ENCODE data around the gene RFX2.

The RFX2 gene

DNA sequence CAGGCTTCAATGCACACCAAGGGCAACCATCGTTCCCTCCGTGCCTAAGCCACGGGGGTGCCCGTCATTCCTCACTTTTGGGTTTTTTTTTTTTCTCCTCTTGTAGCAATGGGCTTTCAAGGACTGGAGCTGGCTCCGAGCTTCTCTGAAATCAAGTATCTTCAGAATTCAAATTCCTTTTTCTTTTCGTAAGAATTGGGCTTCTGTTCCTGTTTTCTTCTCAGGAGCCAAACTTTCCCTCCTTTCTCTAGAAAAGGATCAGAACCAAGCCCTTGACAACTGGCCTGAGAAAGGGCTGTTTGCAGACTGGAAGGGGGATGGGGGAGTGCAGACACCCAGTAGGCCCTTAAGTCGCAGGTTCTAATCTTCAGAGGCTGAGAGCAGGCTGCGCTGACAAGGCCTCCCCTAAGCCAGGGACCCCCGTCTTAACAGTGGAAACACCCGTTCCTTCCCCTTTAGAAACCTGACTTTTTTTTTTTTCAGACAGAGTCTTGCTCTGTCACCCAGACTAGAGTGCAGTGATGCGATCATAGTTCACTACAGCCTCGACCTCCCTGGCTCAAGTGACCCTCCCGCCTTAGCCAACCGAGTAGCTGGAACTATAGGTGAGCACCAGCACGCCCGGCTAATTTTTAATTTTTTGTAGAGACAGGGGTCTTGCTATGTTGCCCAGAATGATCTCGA is 51.6 kb downstream of the RFX2 start:
- DNase-seq = no peak

DNA sequence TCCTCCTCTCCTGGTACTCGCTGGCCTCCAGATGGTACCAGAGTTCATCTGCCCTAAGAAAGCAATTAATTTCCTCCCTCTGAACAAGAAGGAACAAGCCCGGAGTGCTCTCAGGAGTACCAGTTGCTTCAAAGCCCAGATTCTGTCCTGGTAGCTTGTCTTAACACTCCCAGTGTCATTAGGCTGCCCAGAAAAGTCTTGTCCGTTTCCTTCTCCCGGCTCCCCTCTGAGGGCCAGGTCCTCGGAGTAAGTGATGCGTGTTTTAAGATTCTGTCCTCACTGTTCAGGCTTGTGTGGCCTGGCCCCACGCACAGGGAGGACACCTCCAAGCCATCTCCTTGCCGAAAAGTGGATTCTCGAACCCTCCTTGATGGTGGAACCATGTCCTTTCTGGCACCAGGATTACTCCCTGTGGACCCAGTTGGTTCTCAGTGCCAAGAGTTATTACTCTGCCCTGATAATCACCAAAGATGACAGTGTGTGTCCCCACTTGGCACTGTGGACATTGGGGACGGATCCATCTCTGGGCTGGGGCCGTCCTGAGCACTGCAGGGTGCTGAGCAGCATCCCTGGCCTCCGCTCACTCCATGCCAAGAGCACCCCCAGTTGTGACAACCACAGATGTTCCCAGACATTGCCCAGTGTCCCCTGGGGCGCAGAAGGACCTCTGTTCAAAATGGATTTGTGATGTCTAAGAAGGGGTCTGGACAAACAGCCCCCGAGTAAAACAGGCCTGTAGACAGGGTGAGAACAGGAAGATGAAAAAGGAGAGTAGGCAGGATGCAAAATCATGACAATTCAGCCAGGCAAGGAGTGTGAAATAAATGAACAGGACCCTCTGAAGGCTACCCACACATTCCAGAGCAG is 52.4 kb downstream of the RFX2 start:
- no peak for DNase-seq

DNA sequence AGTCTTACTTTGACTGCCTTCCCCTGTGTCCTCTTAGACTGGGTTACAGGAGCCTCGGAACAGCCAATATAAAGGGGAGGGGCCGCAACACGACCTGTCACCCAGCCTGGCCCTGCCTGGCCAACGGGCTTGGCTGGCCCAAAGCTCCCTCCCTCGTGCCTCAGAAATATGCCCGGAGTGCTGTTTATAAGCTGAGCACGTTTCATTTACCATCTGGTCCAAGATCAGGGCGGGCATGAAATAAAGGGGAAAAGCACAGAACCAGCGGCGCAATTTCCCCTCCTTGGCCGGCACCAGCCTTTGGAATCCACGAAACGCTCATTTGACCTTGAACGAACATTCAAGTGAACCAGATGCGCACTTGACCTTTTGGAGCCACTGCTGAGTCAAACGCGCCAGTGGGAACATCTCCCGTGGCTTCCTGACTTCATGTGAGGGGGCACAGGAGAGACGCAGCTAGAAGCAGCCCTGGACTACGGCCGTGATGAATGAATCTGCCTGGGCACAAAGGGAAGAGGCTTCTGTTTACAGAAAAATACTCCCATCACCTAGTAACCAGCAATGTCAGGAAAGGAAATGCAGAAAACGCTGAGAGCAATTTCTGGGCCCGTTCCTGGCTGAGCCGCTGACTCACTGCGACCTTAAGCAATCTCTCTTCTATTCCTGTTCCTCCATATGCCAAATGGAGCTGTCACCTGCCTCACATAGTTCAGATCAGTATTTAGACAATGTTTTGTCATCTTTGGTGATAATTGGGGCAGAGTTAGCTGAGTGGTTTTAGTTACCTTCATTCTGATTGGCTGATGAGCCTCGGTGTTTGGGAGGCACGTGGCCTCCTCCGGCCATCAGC is 53.3 kb downstream of the RFX2 start:
- DNase-seq = peak; percentile 91

DNA sequence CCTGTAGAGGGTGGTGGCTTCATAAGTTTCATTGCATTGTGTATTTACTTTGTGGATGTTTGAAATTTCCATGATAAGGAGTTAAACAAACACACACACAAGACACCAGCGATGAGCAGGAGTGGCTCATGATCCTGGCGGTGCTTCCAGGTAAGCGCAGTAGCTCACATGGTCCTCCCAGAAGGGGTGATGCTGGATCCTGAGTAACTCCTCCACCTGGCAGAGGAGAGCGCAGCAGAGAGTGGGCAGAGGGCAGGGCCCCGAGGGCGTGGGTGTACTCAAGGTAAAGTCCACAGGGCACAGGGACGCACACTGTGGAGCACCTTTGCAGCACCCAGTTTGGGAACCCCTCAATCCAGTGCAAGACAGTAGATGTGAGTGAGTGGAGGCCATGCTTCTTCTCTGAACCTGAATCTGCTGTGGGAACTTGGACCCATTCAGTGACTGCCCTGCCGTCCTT is 54.0 kb downstream of the RFX2 start:
- no peak for DNase-seq

DNA sequence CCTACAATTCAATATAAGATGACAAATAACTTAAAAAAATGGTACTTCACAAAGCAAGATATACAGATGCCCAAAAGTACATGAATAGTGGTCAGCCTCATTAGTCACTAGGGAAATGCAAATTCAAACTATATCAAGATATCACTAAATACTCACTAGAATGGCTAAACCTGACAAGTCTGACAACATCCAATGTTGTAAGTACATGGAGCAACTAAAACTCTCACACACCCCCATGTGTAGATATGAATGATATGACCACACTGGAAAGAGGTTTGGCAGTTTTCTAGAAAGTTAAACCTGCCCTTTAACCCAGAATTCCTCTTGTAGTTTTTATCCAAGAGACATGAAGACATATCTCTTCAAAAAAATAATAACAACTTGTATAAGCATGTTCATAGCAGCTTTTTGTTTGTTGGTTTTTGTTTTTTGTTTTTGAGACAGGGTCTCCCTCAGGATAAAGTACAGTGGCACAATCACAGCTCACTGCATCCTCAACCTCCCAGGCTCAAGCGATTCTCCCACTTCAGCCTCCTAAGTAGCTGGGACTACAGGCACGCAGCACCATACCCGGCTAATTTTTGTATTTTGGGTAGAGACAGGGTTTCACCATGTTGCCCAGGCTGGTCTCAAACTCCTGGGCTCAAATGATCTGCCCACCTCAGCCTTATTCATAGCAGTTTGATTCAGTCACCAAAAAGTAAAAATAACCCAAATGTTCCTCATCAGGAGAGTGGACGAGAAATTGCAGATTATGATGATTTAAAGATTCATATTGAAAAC is 55.1 kb downstream of the RFX2 start:
- no peak for DNase-seq

DNA sequence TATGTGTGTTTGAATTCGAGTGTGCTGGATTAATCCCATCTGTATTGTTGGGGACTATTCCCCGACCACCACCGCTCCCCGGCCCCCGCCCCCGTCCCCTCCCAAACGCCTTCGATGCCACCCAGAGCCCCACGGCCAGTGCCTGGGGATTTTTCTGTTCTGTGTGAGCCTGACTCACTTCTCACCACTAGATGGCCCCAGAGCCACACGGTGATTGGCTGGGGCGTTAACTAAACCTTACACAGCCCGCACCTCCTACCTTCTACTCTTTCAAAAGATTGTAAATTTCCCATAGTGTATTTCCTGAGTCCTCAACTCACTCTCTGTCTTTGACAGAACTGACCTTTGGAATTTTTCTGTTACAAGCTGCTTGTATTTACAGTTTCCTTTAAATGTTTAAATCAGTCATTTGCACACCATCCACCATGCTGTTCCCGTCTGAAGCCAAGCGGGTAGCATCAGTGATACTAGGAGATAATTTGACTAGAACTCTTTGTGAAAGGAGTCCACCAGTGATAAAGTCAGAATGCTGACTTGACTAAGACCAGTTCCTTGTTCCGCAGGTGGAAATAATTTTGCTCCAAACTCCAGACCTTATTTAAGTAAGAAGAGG is 61.4 kb downstream of the RFX2 start:
- DNase-seq = peak; percentile 48

DNA sequence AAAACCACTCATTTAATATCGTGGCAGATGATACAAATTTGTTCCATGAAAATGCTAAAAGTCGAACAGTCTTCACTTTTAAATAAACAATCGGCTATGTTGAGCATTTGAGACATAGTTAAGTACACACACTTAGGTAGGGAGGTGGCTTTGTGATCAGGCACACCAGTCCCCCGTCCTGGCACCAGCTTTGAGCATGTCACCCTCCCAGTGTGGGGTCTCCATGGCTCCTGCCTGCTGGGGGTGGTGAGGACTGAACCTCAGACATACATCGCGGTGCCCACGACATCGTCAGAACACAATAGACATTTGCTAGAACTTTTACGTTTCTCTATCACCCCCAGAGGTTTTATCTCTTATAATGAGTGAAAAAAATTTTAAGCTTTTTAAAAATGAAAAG is 62.0 kb downstream of the RFX2 start:
- no peak for DNase-seq

DNA sequence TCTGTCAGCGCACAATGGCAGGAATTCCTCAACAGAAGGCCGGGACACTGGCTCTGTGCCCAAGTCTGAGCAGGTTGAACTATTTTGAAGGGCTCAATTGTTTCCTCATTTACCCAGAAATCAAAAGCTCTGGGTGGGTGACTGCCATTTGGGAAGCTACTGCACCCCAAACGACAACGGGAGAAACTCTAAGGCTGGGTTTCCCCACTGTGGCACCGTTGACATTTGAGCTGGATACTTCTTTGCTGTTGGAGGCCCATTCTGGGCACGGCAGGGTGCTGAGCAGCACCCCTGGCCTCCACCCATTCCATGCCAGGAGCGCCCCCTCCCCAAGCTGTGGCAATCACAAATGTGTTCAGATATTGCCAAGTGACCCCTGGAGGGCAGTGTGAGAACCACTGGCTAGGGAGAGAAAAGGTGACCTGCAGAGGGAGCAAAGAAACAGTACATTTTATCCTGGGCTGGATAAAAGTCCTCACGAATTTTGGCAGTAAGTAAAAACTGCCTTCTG is 62.5 kb downstream of the RFX2 start:
- DNase-seq = no peak

DNA sequence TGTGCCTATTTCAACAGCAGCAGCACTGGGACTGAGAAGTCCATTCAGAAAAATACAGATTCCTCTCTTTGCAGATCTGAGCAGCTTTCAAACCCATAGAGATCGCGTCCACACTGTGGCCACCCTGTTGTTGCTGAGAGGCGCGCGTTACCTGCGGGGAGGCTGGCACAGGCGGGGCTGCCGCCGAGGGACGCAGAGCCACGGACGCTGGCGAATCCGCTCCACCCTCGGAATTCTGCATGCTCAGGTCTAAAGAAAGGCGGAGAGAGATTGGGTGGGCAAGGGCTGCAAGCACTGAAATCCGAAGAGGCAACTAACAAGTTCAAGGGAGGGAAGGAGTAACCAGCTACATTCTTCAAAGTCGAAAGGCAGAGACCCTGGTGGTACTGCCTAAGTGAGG is 63.0 kb downstream of the RFX2 start:
- DNase-seq = no peak

DNA sequence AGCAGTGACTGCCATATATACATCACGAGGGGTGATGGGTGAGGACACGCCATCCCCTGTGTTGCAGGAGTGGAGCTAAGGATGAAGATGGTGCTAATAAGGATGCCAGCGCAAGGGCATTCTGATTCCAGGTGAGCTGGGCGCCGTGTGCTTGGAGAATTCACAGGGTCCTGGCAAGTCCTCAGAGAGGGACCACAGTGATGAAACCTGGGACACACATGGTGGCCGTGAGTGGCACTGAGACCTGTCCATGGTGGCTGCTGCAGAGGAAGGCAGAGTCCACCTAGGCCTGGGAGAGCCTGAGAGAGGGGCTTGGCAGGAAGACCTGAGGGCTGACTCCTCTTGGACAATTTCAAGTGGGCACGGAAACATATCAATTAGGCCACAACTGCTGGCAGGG is 65.2 kb downstream of the RFX2 start:
- no peak for DNase-seq

DNA sequence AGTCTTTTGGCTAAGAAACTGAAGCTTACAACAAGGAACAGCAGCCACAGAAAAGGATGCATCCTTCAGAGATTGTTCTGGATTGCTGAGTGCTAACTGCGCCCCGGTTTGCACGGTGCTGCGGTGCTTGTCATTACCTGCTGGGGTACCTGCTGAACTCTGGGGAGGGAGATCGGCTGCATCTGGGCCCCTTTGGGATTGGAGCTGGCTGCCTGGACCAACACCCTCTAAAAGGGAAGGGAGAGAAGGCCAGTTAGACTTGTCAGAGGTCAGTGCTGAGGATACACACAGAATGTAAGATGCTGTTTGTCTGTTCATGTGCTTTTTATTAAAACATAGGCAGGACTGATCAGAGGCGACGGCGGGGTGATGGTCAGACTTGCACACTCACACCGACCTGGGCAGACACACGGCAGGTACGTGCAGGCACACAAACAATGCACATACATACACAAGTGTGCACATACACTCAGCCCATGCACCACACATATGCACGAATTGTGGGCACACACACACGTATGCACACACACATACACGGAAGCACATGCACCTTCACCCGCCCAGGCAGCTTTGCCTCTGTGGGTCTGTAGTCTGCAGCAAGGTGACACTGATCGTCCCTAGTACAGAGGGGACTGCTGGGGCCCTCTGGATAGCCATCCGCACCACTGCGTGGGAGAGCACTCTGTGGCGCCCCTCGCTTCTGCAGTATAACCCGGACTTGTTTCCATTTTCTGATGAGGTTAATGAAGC is 66.1 kb downstream of the RFX2 start:
- no peak for DNase-seq

DNA sequence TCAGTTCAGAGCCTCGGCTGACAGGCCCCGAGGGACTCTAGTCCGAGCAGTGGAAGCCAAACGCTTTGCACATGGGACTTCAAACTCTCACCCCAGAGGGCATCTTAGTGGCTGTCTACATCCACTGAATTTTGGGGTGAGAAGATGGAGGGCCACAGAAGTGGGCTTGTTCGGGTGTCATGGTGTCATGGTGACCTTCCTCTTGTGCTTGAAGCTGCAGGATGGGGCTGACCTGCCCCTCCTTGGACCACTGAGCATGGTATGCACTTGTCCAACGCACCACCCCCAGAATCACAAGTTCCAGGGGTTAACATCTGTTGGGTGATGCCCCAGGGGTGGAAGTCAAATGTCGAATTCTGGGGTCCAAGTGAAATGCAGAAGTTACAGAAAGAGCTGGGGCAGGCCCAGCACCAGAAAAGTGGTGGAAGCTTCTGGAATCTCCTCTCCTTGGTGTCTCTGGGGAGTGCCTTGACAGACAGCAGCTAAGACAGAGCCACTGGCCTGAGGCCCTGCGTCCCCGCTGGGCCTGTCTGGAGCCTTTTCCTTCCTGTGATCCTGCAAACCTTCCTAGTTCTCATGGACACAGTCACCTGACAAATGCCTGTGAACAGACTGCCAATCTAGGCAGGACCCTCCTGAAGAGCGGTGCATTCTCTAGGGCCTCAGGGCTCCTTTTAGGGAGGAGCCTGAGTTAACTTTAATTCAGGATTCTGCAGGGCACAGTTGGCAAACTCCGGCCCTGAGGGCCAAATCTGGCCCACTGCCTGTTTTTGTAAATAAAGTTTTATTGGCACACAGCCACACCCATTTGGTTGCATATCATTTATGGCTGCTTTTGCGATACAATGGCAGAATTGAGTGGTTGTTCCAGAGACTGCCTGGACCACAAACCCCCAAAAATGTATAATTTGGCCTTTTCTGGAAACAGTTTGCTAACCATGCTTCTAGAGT is 67.2 kb downstream of the RFX2 start:
- DNase-seq = no peak

DNA sequence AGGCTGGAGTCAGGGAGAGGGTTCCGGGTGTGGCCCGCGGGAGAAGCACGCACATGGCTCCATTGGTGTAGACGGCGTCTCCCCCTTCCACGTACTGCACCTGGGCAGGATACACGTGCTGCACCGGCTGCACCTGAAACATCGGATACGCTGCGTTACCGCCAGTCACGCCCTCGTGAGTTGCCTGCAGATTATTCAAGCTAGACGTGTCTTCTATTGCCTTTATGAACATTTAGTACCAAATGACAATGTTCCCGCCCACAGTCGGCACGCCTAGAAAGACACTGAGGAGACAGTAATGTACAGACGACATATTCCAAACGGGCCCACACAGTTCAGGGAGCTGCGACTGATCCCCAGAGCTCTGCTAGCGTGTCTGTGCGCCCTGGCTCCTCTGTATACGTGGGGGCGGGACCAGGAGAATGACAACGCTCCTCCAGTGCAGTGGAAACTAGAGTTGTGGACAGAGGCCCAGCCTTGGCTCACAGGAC is 68.3 kb downstream of the RFX2 start:
- DNase-seq = no peak

DNA sequence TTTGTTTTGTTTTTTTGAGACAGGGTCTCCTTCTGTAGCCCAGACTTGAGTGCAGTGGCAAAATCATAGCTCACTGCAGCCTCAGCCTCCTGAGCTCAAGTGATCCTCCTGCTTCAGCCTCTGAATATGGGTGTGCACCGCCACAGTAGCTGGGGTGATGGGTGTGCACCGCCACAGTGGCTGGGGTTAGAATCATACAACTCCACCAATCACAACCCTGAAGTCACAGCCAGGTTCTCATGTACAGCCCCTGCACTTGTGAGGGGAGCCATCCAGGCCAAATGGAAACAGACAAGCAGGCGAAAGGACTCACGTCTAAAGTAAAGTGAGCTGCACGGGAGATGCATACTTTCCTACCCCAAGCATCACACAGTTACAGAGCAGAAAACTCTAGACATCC is 69.2 kb downstream of the RFX2 start:
- no peak for DNase-seq

DNA sequence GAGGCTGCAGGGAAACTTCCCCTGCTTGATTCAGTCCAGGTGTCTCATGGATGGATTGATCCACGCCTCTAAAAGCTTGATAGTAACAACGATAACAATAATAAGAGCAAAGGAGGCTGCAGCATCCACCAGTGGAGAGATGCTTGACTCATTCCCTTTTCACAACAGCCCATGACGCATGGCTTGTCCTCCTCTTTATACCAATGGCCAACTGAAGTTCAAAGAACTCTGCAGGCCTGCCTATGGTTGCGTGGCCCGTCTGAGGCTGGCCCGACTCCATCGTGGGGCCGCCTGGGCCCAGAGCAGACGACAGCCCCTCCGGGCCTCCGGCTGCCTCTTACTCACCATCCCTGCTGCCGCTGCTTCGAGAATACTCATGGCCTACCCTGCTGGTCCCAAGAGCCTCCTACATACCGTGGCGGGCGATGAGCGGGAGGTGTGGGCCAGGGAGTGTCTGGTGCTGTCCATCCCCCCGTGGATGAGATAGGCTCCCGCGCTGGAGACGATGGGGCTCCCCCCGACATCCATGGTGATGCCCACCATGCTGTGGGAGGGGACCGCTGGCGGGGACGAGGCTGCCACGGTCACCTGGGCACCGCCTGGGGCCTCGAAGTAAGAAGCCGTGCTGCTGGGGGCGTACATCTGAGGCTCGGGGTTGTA is 70.6 kb downstream of the RFX2 start:
- no peak for DNase-seq

DNA sequence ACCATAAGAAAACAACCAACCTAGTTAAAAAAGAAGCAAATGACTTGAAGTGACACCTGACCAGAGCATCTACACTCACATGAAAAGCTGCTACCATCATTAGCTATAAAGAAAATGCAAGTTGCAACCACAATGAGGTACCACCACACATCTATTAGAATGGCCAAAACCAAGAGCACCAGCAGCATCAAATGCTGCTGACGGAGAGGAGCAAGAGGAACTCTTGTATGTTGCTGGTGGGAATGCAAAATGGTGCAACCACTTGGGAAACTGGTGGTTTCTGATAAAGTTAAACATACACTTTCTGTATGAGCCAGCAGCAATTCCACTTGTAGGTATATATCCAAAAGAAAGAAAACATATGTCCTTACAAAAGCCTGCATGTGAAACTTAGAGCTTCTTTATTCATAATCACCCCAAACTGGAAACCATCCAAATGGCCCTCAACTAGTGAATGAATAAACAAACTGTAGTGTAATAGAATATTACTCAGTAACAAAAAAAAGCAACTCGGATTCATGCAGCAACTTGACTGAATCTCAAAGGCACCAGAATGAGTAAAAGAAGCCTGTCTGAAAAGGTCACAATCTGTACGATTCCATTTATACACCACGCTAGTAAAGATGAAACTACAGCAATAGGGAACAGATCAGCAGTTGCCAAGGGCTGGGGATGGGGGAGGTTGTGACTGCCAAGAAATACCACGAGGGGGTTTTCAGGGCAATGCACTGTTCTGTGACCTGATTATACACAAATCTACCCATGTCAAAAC is 71.5 kb downstream of the RFX2 start:
- no peak for DNase-seq

DNA sequence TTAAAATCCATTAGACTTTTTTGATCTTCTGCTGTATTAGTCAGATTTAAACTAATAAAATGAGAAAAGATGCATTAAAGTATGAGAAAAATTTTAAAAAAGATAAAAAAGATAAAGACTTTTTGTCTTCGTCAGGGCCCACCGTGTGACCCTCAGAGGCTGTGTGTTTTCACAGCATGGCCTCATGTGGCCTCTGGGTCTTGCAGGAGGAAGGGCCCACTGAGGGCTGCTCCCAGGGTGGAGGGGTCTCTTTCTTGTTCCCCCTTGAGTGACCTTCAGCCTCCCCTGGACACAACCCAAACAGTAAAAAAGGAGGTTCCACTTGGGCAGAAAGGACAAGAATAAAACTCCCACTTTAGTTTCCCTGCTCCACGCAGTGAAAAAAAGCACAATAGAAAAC is 75.3 kb downstream of the RFX2 start:
- DNase-seq = no peak

DNA sequence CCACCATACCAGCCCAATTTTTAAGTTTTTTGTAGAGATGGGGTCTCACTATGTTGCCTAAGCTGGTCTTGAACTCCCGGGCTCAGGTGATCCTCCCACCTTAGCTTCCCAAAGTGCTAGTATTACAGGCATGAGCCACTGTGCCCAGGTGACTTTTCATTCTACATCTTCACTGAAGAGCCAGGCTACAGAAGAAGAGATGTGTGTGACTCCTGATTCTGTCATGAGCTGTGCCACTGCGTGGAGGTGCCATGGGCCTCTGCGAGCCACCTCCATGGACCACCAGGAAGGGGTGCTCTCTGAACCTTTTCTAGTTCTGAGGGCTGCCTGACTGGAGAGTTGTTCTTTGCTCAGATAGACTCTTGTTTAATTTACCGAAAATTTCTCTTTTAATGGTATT is 75.8 kb downstream of the RFX2 start:
- no peak for DNase-seq

Measured in DMS 273 treated with DMSO at 0.1 percent for 48 hours (cell line).